ENCODE measurements around the gene TAF12.
"Not testable (repeated sequence)": the region's sequence is repeated elsewhere in the genome, so short reads cannot be mapped to it uniquely, and the experiment has no call there.

Gene TAF12

DNA sequence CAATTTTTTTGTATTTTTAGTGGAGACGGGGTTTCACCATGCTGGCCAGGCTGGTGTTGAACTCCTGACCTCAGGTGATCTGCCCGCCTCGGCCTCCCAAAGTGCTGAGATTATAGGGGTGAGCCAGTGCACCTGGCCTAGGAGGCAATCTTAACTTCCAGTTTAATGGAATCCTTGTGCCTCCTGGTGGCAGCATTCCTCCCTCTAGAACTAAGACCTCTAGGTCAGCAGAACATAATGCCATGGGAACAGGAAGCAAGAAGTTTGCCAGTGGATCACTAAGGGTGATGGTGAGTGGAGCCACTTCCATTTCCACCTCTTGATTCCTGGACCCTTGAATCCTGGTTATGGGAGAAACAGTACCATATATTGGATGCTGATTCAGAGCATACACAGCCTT is 11.0 kb upstream of the TAF12 start:
- peak; percentile 57 for DNase-seq (ENCODE audit: low read depth)
- H3K4me3 ChIP-seq (ENCODE audit: low read length) = not testable (repeated sequence)
- TF ChIP-seq, protein P1, sequence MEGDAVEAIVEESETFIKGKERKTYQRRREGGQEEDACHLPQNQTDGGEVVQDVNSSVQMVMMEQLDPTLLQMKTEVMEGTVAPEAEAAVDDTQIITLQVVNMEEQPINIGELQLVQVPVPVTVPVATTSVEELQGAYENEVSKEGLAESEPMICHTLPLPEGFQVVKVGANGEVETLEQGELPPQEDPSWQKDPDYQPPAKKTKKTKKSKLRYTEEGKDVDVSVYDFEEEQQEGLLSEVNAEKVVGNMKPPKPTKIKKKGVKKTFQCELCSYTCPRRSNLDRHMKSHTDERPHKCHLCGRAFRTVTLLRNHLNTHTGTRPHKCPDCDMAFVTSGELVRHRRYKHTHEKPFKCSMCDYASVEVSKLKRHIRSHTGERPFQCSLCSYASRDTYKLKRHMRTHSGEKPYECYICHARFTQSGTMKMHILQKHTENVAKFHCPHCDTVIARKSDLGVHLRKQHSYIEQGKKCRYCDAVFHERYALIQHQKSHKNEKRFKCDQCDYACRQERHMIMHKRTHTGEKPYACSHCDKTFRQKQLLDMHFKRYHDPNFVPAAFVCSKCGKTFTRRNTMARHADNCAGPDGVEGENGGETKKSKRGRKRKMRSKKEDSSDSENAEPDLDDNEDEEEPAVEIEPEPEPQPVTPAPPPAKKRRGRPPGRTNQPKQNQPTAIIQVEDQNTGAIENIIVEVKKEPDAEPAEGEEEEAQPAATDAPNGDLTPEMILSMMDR (IDR thresholded peaks at IDR 0.05; ENCODE audit: insufficient read depth, low read depth, low read length, missing control alignments) = peak; percentile 51

DNA sequence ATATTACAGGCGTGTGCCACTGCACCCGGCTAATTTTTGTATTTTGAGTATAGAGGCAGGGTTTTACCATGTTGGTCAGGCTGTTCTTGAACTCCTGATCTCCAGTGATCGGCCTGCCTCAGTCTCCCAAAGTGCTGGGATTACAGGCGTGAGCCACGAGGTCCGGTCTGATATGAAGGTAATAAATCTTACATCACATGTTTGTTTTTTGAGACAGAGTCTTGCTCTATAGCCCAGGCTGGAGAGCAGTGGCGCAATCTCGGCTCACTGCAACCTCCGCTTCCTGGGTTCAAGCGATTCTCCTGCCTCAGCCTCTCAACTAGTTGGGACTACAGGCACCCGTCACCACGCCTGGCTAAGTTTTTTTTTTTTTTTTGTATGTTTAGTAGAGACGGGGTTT is 10.2 kb upstream of the TAF12 start:
- not testable (repeated sequence) for H3K4me3 ChIP-seq (ENCODE audit: low read length); DNase-seq (ENCODE audit: low read depth)

DNA sequence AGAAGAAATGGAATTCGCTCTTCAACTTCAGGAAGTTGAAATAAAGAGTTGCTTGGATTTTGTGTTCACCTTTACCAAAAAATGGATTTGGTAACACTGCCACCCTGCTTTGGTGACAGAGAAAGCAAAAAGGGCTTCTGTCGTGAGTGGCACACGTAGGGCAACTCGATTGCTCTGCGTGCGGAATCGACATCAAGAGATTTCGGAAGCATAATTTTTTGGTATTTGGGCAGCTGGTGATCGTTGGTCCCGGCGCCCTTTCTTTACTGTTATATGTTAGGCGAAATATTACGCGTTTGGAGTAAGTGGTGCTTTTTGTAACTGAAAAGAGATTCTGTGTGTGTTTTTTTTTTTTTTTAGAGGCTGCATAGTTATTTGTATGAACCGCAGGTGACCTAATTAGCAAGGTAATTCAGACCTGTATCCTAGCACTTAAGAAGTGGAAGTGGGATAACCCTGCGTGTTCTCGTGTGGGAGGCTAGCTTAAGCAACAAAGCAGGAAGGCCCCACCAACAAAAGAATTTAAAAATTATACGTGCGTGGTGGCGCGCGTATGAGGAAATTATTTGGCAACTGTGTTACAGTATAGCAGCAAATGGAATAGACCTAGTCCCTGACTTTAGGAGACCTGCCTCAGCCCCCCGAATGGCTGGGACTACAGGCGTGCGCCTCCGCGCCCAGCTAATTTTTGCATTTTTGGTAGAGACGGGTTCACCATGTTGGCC is 5.8 kb upstream of the TAF12 start, which contains the start of gene RNU11:
TSS of gene RNU11 (plus strand) at position 127 of the 725 bp plus-strand sequence.
- H3K4me3 ChIP-seq (ENCODE audit: low read length) = peak within 1 kb of the TSS; percentile 50
- peak; percentile 96 for DNase-seq (ENCODE audit: low read depth)
- TF ChIP-seq, protein P1 (IDR thresholded peaks at IDR 0.05; ENCODE audit: insufficient read depth, low read depth, low read length, missing control alignments) = no peak

DNA sequence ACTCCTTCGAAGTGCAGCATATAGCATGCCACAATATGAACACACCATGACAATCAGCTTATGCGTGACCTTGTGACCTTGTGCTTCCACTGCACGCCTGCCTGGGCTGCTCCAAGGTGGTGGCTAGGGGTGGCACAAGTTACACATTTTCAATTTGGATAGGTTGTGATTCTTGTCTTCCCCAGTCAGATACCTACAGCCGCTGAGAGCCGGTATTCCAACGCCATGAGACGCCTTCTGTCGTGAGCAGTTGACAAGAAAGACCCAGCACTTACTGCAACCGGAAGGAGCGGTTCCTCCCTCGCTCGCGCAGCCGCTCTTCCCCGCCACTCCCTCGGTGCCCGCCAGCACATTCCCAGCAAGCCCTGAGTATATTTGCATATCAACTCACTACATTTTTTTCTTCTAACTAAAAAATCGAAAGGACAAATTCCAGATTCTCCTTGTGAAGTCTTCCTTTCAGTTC is 5.2 kb upstream of the TAF12 start:
- TF ChIP-seq, protein P1 (IDR thresholded peaks at IDR 0.05; ENCODE audit: insufficient read depth, low read depth, low read length, missing control alignments) = no peak
- H3K4me3 ChIP-seq (ENCODE audit: low read length) = peak overlapping the region; percentile 50
- peak; percentile 94 for DNase-seq (ENCODE audit: low read depth)

DNA sequence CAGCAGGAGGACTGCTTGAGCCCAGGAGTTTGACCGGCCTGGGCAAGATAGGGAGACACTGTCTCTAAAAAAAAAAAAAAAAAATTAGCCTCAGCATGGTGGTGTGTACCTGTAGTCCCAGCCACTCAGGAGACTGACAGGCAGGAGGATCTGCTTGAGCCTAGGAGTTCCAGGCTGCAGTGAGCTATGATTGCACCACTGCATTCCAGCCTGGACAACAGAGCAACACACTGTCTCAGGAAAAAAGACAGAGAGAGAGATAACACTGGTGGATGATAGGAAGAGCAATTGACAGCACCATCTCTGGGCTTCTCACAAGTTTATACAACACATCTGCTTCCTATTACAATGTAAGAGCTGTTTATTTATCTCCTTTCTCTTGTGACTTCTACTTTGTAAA is 3.2 kb upstream of the TAF12 start:
- no peak overlapping the region for H3K4me3 ChIP-seq (ENCODE audit: low read length)
- TF ChIP-seq, protein P1 (IDR thresholded peaks at IDR 0.05; ENCODE audit: insufficient read depth, low read depth, low read length, missing control alignments) = no peak
- no peak for DNase-seq (ENCODE audit: low read depth)

DNA sequence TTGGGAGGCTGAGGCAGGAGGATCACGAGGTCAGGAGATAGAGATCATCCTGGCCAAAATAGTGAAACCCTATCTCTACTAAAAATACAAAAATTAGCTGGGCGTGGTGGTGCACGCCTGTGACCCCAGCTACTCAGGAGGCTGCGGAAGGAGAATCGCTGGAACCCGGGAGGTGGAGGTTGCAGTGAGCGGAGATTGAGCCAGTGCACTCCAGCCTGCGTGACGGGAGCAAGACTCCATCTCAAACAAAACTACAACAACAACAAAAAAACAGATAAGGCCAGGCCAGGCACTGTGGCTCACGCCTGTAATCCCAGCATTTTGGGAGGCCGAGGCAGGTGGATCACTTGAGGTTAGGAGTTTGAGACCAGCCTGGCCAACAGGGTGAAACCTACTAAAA is 2.5 kb upstream of the TAF12 start:
- not testable (repeated sequence) for DNase-seq (ENCODE audit: low read depth); H3K4me3 ChIP-seq (ENCODE audit: low read length)

DNA sequence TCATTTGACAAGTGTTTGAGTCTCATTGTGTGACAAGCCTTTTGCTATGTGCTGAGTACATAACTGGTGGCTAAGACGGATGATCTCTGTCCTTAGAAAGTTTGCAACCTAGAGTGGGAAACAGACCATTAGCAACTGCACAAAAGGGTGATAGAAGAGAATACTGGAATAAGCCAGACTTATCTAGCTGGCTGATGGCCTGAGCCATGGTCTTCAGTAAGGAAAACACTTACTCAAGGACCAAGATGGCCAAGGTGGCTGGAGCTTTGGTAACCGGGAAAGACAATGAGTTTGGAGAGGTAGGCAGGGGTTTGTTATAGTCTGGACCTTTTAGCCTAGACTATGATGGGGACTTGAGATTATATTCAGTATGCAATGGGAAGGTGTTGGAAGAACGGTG is 1.6 kb upstream of the TAF12 start:
- no peak overlapping the region for H3K4me3 ChIP-seq (ENCODE audit: low read length)
- TF ChIP-seq, protein P1 (IDR thresholded peaks at IDR 0.05; ENCODE audit: insufficient read depth, low read depth, low read length, missing control alignments) = no peak
- no peak for DNase-seq (ENCODE audit: low read depth)

All from epithelial cell of esophagus (primary cell).